T-helper 2 cell (primary cell): ENCODE measurements around the gene AKNA.
A peak's percentile ranks its signal among the peaks of the same experiment; 100 is the strongest.

Experiments
- DNase-seq, 5 experiments: peaks; one replicate each; pipeline versions ENCODE4 v3.0.0 to v3.0.0-alpha.2; 2012 to 2022

Gene AKNA

DNA sequence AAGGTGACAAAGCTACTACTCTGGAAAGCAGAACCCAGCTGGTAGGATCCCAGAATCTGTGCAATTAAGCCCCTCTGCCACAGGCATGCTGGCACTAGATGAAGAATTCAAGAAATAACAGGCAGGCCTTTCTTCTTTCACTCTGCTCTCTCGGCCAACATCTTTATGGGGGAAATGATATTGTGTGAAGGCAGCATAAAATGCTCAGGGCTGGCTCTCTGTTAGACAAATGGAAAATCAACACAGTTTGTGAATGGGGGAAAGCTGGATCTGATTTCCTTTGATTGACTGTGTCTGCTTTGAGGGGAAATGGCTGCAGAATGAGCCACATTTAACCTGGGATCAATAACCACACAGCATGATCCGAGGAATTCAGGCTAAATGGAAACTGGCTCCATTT lies 29.1 kb upstream of the AKNA start:
- no peak for DNase-seq

DNA sequence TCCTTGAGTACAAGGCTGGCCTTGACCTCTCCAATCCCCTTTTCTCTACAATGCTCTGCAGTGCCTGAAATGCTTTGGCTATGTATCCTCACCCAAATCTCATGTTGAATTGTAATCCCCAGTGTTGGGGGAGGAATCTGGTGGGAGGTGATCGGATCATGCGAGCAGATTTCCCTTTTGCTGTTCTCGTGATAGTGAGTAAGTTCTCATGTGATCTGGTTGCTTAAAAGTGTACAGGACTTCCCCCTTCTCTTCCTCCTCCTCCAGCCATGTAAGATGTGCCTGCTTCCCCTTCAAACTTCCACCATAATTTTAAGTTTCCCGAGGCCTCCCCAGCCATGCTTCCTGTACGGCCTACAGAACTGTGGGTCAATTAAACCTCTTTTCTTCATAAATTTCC lies 28.5 kb upstream of the AKNA start:
- DNase-seq = no peak

DNA sequence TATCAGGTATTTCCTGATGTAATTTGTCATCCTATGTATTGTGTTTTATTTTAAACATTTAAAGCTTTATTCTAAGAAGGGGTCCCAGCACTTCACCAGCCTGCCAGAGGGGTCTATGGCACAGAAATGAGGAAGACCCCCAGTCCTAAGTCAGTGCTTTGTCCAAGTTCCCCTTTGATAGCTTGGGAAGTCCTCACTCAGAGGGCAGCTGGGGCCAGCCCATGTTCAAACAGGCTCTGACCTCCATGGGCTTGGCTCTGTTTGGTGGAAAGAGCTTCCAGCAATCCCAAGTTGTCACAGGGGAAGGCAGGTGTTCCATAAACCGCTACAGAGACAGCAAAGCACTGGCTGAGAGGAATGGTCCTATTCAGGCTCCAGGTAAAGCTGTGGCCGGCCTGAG lies 26.6 kb upstream of the AKNA start:
- no peak for DNase-seq

DNA sequence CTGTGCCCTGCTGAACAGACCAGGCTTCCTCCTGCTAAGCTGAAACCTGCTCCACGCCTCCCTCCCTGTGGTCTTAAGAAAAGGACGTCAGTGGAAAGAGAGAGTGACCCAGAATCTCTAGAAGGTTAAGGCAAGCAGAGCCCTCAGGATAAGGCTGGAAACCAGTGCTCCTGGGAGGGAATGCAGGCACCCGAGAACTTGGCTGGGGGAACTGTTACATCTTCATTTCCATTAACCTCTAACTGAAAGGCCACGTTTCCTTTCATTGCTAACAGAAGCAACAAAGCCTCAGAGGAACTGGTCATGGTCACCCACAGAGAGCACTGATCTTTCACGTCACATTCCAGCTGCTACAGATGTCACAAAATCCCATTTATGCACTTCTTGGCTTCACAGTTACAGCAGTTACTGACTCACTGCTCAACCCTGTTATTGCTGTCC lies 26.1 kb upstream of the AKNA start:
- DNase-seq = no peak

DNA sequence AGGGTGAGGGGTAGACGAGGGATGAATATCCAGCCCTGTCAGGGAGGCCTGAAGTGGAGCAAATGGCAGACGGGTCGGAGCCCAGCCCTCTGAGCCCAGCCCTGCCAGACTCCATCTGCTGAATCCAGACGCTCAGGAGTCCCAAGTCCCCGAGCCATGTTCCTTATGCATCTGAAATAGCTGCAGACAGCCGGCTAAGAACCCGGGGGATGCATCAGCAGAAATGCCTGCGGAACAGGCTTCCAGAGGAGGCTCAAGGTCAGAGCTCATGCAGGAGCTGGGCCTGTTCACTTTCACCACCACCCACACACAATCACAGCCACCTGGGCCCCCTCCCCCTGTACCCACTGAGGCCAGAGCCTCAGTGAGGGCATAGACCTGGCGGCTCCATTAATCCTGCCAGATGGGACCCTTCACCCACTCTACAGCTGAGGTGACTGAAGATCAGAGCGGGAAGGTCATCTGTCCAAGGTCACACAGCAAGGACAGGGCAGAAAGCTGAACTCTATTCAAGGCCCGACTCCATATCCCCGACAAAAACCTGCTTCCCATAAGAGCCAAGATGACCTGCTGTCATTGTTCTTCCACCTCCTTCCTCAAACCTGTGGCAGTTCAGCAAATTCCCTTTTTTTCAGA lies 24.4 kb upstream of the AKNA start:
- no peak for DNase-seq

DNA sequence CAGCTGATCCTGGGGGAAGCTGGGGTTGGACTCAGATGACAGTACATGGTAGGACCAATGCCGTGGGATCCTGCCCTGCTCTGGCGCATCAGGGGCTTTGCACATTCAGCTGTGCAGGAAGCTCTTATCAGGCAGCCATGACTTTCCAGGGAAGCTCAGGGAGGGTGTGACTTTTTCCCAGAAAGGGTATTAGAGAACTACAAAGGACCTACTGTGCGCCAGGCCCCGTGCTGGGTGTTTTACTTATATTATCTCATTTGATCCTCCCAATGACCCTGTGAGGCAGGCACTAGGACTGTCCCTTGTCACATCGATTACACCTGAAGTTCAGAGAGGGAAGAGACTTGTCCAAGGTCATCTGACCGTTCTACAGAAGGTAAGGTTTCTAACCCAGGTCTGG lies 23.7 kb upstream of the AKNA start:
- DNase-seq = no peak

DNA sequence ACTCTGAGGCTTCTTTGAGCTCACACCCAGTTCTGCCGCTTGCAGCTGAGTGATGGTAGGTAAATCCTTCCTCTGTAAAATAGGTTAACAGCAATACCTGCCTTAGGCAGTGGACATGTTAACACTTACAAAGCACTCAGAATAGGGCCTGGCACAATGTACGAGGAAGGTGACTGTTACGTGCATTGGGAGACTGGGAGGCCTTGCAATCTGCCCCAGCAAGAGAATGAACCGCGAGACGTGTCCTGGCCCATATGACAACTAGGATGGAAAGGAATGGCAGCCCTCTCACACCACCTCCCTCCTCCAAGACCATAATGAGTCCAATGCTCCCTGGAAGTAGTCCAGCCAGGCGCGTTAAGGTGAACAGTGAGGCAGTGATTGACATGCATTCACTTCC lies 23.1 kb upstream of the AKNA start:
- DNase-seq = no peak

DNA sequence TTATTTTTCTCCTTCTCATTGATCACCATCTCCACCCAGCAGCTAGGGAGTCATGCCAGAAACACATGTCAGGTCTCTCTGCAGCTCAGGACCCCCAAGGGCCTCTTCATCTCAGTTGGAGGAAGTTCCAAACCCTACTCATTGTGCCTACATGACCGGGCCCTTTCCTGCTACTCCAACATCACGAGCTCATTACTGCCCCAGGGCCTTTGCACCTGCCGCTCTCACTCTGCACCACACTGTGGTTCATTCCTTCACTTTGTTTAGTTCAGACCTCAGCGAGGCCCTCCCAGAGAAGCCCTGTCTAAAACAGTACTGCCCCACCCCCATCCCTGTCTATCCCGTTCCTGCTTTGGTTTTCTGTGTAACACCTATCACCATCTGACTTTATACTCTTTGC lies 22.1 kb upstream of the AKNA start:
- no peak for DNase-seq

DNA sequence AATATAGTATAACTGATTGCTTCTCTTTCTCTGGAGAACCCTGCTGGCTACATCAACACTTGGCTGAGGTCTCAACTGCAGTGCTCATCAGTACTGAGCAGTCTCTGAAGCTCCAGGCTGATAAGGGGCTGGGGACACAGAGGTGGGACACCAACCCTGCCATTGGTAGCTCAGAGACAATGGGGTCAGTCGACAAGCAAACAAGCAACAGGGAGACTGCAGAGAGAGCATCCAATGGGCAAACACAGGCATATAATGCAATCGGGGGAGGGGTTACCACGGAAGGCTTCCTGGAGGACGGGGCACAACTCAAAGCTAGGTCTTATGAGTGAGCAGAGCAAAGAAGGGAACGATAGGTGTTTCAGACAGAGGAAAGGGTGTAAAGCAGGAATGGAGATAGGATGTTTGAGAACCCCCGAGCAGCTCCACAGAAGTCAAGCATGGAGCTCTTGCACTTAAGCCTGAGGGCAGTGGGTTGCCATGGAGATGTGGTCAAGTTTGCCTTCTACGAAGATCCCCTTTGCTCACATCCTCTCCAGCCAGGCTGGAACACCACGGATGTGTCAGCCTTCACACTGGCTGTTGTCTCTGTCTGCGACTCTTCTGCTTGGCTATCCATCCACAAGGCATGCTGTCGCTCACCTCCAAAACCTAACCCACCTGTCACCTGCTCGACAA lies 21.5 kb upstream of the AKNA start:
- DNase-seq = no peak

DNA sequence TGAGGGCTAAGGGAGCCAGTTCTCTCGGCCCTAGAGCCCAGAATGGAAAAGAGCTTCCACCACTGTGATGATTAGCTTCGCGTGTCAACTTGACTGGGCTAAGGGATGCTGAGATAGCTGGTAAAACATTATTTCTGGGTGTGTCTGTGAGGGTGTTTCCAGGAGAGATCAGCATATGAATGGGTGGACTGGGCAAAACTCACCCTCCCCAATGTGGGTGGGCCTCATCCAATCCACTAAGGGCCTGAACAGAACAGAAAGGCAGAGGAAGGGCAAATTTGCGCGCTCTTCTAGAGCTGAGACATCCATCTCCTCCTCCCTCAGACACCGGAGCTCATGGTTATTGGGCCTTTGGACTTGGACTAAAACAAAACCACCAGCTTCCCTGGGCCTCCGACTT lies 20.9 kb upstream of the AKNA start:
- no peak for DNase-seq

DNA sequence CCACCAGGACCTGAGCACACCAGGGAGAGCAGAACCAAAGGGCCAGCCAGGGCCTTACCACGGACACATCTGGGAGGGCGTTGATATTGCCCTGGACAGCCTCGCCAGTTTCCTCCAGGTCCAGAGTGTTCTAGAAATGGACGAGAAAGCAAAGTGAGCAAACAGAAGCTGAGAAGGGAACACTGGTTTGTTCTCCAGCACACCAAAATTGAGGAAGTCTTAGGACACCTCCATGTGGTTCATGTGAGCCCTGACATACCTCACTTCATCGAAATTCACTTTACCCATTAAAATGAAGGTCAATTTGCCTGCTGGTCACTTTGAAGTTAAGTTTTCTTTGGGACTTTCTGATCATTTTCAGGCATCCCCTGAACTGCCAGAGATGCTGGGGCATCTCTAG lies 20.1 kb upstream of the AKNA start:
- DNase-seq = no peak

DNA sequence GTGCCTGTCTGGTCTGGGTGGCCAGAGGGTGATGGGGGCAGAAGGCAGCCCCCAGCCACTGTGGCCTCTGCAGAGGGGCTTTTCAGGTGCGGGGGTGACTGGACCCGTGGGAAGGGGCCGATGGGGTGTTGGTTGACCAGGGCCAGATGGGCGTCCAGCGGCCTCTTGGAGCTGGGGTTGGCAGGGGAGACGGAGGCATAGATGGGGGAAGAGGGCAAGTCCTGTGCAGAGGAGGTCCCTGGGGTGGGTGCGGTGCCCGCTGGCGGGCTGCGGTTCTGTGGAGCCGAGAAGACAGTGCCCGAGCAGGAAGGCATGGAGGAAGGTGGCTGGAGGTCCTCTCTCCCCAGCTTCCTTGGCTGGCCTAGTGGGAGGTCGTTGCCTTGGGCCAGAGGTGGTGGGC lies 18.7 kb upstream of the AKNA start:
- DNase-seq = no peak

DNA sequence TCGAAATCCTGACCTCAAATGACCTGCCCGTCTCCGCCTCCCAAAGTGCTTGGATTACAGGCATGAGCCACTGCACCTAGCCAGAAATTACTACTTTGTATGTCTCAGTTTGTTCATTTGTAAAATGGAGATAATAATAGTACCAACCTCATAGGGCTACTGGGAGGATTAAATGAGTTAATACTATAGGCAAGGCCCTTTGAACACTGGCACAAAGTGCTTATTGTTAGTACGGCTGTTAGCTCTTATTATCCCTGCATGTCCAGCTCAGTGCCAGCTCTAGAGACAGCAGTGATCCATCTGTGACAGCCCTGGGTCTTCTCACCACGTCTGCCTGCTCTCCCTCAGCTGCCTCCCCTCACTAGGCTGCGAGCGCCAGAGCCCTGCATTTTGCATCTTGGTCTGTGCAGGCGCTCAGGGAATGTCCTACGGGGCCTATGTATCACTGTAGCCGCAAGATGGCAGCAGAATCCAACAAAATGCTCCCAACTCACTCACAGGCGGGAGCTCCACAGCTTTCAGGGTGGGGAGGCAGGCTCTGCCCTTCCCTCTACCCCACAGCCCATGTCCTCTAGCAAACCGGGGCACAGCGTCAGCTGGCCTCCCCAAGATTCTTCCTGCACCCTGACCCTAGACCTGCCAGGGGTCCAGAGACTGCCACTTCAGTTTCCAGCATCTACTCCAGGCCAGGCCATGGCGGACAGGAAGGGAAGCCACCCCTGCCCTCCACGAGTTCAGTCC lies 17.7 kb upstream of the AKNA start:
- DNase-seq = peak; percentile 39 to 82 (median 60)

DNA sequence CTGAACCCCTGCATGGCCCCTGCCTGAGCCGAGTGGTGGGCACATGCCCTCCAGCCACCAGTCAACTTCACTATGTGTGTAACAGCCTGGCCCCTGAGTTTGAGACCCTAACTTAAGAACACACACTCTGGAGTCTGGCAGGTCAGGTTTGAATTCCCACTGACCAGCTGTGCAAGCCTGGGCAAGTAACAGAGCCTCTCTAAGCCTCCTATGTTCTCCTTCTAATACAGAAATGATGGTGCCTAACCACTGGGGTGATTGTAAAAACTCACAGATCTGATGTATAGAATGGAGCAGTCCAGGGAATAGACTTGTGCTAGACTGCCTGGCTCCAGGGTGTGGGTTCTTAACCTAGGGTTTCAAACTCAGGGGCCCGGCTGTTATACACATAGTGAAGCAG lies 16.7 kb upstream of the AKNA start:
- no peak for DNase-seq

DNA sequence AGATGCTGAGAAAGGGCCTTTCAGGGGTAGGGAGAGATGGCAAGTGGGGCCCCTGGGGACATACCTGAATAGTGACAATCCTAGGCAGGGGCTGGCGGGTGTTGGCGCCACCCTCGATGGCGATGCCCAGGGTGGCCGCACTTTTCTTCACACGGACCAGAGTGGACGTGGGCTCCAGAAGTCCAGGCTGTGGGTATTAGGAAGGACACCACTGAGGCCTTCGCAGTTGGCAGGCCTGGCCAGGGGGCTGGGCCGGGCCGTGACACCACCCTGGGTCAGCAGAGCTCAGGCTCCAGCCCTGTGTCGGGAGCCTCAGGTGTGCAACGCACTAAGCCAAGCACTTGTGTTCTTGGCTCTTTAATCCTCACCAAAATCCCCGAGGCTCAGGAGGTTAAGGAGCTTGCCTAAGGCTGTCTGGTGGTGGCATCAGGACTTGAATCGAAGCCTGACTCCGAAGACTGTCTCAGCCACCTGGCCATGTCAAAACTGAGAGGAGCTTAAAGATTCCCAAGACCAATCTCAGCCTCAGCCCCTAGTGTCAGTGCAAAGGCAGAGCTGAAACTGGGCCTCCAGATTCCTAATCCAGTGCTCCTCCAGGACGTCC lies 15.5 kb upstream of the AKNA start:
- DNase-seq = no peak

DNA sequence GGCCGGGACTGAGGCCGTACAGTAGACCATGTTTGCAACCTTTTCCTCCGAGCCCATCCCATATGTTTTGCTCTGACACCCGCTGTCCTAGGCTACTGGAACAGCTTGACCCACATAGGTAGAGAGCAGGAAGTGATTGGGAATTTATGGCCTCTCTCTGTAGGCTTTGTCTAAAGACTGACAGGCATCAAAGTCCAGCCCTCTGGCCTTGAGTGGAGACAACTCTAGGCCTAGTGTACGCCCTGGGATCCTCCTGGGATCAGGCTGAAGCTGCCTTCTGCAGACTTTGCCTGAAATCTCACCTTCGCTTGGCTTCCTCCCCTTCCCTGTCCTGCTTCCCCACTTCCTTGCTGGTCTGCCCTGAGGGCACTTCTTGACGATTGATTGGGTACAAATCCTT lies 13.6 kb upstream of the AKNA start:
- DNase-seq = no peak

DNA sequence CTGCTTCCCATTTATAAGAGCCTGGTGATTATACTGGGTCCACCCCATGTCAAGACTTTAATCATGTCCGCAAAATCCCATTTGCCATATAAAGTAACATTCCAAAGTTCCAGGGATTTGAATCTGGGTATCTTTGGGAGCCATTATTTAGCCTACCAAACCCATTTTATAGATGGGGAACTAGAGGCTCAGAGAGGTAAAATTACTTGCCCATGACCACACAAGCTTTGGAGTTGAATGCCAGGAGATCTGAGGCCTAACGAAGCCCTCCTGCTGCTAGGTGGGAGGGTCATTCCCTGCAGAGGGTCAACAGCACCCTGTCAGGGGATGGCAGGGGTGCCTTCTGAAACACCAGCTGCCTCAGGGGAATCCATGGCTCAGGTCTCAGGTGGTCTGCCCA lies 13.0 kb upstream of the AKNA start:
- DNase-seq = no peak

DNA sequence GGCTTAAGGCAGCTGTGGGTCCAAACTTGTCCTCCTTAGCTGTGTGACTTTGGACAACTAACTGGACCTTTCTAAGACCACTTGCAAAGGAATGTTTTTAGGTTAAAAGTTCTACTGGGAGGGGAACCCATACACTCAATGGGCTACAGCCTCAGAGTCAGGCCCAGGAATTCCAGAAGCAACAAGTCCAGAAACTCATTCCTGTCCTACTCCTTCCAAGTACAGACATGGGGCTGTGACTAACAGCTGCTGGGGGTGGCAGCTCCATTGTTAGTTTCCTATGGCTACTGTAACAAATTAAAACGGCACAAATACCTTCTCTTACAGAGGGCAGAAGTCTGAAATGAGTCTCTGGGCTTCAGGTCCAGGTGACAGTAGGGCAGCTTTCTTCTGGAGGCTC lies 12.4 kb upstream of the AKNA start:
- DNase-seq = no peak

DNA sequence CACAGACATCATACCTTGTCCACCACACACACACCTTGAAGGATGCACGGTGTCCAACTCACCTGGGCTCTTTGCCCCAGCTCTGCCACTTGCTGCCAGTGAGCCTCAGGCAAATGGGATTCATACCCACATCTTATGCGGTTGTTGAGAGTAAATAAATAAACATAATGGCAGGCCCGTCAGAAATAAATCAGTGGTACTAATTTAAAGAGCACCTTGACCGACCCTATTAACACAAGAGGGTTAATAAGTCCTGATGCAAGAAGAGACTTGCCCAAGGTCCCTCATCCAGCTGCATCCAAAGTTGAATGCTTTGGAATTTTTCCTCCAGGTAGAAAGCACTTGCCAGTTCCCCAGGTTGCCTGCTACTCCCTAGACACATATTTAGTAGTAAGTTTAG lies 11.6 kb upstream of the AKNA start:
- DNase-seq = no peak

DNA sequence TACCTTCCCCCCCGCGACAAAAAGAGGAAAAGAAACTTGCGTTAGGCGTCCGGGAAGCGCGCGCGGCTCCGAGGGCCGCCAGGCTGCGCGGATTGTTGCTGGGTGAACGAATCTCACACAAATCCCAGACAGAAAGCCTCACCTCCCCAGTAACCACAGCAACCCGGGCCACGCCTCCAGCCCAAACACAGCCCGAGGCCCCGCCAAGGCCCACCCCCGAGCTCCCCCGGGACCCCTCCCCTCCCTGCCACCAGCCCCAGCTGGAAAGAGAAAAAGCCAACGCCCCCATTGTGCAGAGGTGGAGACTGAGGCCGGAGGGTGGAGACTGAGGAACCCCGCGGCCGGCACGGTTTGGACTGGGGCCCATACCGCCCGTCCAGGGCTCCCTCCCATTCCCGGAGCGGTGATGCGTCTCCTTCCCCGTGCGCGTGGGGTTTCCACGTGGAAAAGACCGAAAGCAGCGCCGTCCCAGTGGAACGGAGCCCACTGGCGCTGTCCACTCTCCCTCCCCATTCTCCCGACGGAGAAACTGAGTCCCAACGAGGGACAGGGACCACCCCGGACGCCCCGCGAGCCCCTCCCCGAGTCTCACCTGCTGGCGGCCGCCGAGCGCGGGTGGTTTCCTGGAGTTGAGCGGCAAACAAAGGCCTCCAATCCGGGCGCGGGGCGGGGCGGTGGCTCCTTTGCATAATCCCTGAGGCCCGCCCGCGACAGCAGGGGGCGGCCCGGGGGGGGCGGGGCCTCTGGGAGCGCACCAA lies 10.2 kb upstream of the AKNA start:
- DNase-seq = peak; percentile 91 to 95 (median 94)

DNA sequence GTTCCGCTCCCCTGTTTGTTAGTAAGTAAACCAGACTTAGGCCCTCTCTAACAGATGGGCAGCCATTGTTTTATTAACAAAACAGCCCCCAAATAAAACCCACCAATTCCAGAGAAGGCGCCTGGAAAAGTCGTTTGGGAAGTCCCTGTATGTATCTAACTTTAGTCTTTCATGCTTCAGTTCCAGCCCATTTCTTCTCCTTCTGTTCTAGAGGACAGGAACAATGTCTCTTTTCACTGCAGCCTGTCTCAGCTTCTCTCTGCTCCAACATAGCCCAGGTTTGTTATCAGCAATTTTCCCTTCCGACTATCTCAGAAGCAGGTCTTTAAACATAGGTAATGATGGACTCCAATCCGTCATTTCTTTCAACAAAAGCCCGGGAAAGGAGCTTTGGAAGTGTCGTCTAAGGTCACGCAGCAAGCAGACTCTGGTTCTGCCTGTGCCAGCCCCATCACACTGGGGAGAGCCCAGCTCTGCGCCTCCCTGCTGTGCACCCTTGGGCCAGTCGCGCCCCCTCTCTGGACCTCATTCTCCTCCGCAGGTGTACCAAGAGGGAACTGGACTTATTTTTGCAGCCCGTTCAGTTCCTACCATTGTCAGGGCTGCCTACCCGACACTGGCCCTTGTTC lies 9.6 kb upstream of the AKNA start:
- DNase-seq = peak in 1 of 5 experiments; percentile 37

DNA sequence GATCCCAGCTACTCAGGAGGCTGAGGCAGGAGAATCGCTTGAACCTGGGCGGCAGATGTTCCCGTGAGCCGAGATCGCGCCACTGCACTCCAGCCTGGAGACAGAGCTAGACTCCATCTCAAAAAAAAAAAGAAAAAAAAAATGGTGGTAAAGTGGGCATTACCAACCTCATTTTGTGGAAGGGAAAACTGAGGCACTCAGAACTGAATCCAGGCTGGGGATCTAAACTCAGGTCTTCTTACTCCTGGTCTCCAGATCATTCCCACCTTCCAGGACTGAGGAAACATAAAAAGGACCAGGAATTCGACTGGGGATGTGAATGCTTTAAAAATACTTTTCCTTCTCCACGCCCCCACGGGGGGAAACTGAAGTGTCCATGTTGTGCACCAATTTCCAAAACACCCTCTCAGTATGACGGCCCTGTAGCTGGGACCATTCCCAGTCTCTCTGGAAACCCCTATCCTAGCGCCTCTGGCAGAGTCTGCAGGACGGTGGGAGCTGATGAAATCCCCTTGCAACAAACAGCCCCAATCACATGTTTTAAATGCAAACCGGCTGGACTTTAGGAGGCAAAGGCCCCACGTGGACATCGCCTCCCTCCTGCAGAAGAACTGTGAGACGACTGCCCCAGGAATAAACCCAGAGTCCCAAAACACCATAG lies 8.9 kb upstream of the AKNA start:
- DNase-seq = no peak
